CD14-positive monocyte (primary cell): ENCODE results near the gene TBC1D9B. TPM values are rescaled to one million over a fixed set of nuclear protein-coding genes. Genes with fewer than 3 reads are reported as not detected.

ENCODE experiments used
- DNase-seq, 3 donors: peaks; one replicate each; pipeline ENCODE4 v3.0.0-alpha.2; 2011 to 2022
- H2AFZ ChIP-seq: 2 replicates; pipeline ENCODE4 v1.6.0; 2012; ENCODE audit warnings: mild to moderate bottlenecking, low read depth, low read length, inconsistent platforms; ENCODE audit not compliant: insufficient read depth, poor library complexity, severe bottlenecking
- H3K27ac ChIP-seq, 2 donors: 1 replicate in 1 of 2; 2 replicates in 1 of 2; pipeline ENCODE4 v1.5.1; 2012 to 2013; ENCODE audit warnings: low read length in 2 of 2, control low read depth in 1 of 2, inconsistent platforms in 1 of 2, low read depth in 1 of 2, mild to moderate bottlenecking in 1 of 2
- H3K27me3 ChIP-seq, 2 donors: one replicate each; pipeline versions ENCODE4 v1.6.0 to v1.6.1; 2011 to 2013; ENCODE audit warnings: low read length in 2 of 2; ENCODE audit not compliant: control insufficient read depth in 2 of 2, insufficient read depth in 2 of 2
- H3K36me3 ChIP-seq, 2 donors: replicated peaks in 1 of 2; 1 replicate in 1 of 2; 2 replicates in 1 of 2; pipeline versions ENCODE4 v1.5.1 to v1.6.1; 2012 to 2013; ENCODE audit warnings: low read length in 2 of 2, control low read depth in 1 of 2, inconsistent platforms in 1 of 2, mild to moderate bottlenecking in 1 of 2; ENCODE audit not compliant: insufficient read depth in 2 of 2, control insufficient read depth in 1 of 2
- H3K4me1 ChIP-seq, 2 donors: 1 replicate in 1 of 2; 2 replicates in 1 of 2; pipeline versions ENCODE4 v1.5.1 to v1.6.1; 2012 to 2013; ENCODE audit warnings: low read length in 2 of 2, control low read depth in 1 of 2, inconsistent platforms in 1 of 2, mild to moderate bottlenecking in 1 of 2, moderate library complexity in 1 of 2; ENCODE audit not compliant: insufficient read depth in 2 of 2, control insufficient read depth in 1 of 2
- H3K4me2 ChIP-seq: replicated peaks from 2 replicates; pipeline ENCODE3; 2012; ENCODE audit warnings: low read length, moderate library complexity, mild to moderate bottlenecking; ENCODE audit not compliant: poor library complexity, severe bottlenecking; ENCODE audit errors: extremely low read depth
- H3K4me3 ChIP-seq, 3 experiments: fragments of 200-600 bp in 1 of 3; sonication (generic) in 1 of 3; replicated peaks in 1 of 3; 1 replicate in 2 of 3; 2 replicates in 1 of 3; pipeline ENCODE4 v1.5.1; 2011 to 2013; ENCODE audit warnings: low read length in 3 of 3, mild to moderate bottlenecking in 3 of 3, control low read depth in 2 of 3, low read depth in 2 of 3, inconsistent platforms in 1 of 3, moderate library complexity in 1 of 3
- H3K79me2 ChIP-seq: 2 replicates; pipeline ENCODE4 v1.6.0; 2012; ENCODE audit warnings: mild to moderate bottlenecking, control low read depth, inconsistent platforms, low read length, moderate library complexity; ENCODE audit not compliant: insufficient read depth
- H3K9ac ChIP-seq: 2 replicates; pipeline ENCODE4 v1.6.0; 2017; ENCODE audit warnings: low read length, mild to moderate bottlenecking; ENCODE audit not compliant: insufficient read depth, poor library complexity, severe bottlenecking
- H3K9me3 ChIP-seq, 2 donors: replicated peaks in 1 of 2; 1 replicate in 1 of 2; 2 replicates in 1 of 2; pipeline versions ENCODE4 v1.5.1 to v1.6.1; 2012 to 2013; ENCODE audit warnings: low read length in 2 of 2, control low read depth in 1 of 2; ENCODE audit not compliant: control insufficient read depth in 1 of 2, insufficient read depth in 1 of 2
- H4K20me1 ChIP-seq: 2 replicates; pipeline ENCODE4 v1.6.0; 2012; ENCODE audit warnings: mild to moderate bottlenecking, low read length, control low read depth, moderate library complexity; ENCODE audit not compliant: insufficient read depth
- H3K27ac Mint-ChIP-seq, 7 donors: one replicate each; pipeline ENCODE4 v1.8.0; 2020; ENCODE audit warnings: mild to moderate bottlenecking in 7 of 7, mixed read lengths in 7 of 7, moderate library complexity in 6 of 7, inconsistent platforms in 2 of 7
- H3K27me3 Mint-ChIP-seq, 3 donors: one replicate each; pipeline ENCODE4 v1.8.0; 2021 to 2022; ENCODE audit warnings: low read depth in 3 of 3, mild to moderate bottlenecking in 3 of 3, mixed read lengths in 3 of 3, moderate library complexity in 3 of 3, inconsistent platforms in 1 of 3
- H3K36me3 Mint-ChIP-seq, 2 donors: one replicate each; pipeline ENCODE4 v1.8.0; 2020; ENCODE audit warnings: mixed read lengths in 2 of 2, inconsistent platforms in 1 of 2, mild to moderate bottlenecking in 1 of 2
- H3K4me1 Mint-ChIP-seq: one replicate; pipeline ENCODE4 v1.8.0; 2020; ENCODE audit warnings: mild to moderate bottlenecking, mixed read lengths
- H3K4me3 Mint-ChIP-seq, 2 donors: one replicate each; pipeline ENCODE4 v1.8.0; 2020; ENCODE audit warnings: mild to moderate bottlenecking in 2 of 2, mixed read lengths in 2 of 2, moderate library complexity in 1 of 2
- H3K9me3 Mint-ChIP-seq, 7 donors: one replicate each; pipeline ENCODE4 v1.8.0; 2020 to 2022; ENCODE audit warnings: mixed read lengths in 7 of 7, mild to moderate bottlenecking in 6 of 7, moderate library complexity in 6 of 7, inconsistent platforms in 2 of 7
- CTCF ChIP-seq: fragments of 200-600 bp; IDR thresholded peaks from one replicate; pipeline ENCODE4 v1.8.0; 2022; ENCODE audit warnings: antibody characterized with exemption, mild to moderate bottlenecking
- WGBS: methylation state at CpG from one replicate; pipeline ENCODE4 v1.1.5; 2013; ENCODE audit warnings: missing lambda C conversion rate; ENCODE audit not compliant: insufficient coverage; 5-methylcytosine and 5-hydroxymethylcytosine counted together
- intact Hi-C, 2 donors: fragments of 100-400 bp; cut with micrococcal nuclease; formaldehyde crosslinking; loops; one replicate each; pipeline versions ENCODE4 v1.15.0 to v1.15.1; 2023
- polyA plus RNA-seq, 3 donors: library from polyadenylated mRNA; depleted of rRNA in 1 of 3; unstranded in 2 of 3; stranded (reverse) in 1 of 3; fragments of 300-500 nt in 2 of 3; fragments of >200 nt in 1 of 3; fragmentation: Illumina TruSeq in 2 of 3; gene quantifications; 1 replicate in 2 of 3; 2 replicates in 1 of 3; pipeline ENCODE4 v1.2.3, GENCODE V29; 2012 to 2021

Gene TBC1D9B
- polyA plus RNA-seq, 3 donors, result 13.4 to 116 (median 26.3) TPM

GRCh38 chr5:179823937-179824744, 83.6 kb downstream of the TBC1D9B start:
- no peaks in the 10 kb centered on the region for H3K9me3 ChIP-seq
- no peak for DNase-seq
- peaks cover 0 to 2% (median 0%) of the 10 kb centered on the region in 7 donors for H3K9me3 Mint-ChIP-seq
- peaks cover 44 to 59% of the 10 kb centered on the region in 2 donors for H3K4me1 ChIP-seq
- no peak overlapping the region for H3K9ac ChIP-seq
- H3K36me3 Mint-ChIP-seq, result peaks cover 66 to 70% of the 10 kb centered on the region in 2 donors
- peaks cover 61 to 66% of the 10 kb centered on the region in 2 donors for H3K36me3 ChIP-seq
- WGBS, result 95% methylated on average over 21 of the region's 22 CpGs
- peaks cover 84% of the 10 kb centered on the region for H4K20me1 ChIP-seq
- H3K4me2 ChIP-seq, result no peak overlapping the region
- no peak for TF ChIP-seq CTCF
- H3K79me2 ChIP-seq, result peaks cover 66% of the 10 kb centered on the region
- H3K4me1 Mint-ChIP-seq, result peaks cover 60% of the 10 kb centered on the region
- peaks cover 0 to 1% (median 0%) of the 10 kb centered on the region in 3 donors for H3K27me3 Mint-ChIP-seq
- intact Hi-C loops, result loop anchor here in 1 of 2 donors (10.0 kb wide), 2 partner anchors 151 to 199 kb away; partner anchors contain the start of gene HNRNPH1
- no peak overlapping the region for H3K4me3 Mint-ChIP-seq
- peak overlapping the region in 3 of 7 donors; percentile 20 to 70 (median 62) for H3K27ac Mint-ChIP-seq
- no peak overlapping the region for H3K27ac ChIP-seq
- no peaks in the 10 kb centered on the region for H3K27me3 ChIP-seq
- no peak overlapping the region for H2AFZ ChIP-seq
- no peak overlapping the region for H3K4me3 ChIP-seq

GRCh38 chr5:179822444-179822990, 85.2 kb downstream of the TBC1D9B start:
- peak overlapping the region; percentile 93 to 94 for H3K4me3 Mint-ChIP-seq
- Histone ChIP-seq H3K4me2 (peak overlapping the region; percentile 96), H3K9ac (no peak overlapping the region), H3K4me1 (peaks cover 52 to 68% of the 10 kb centered on the region in 2 donors), H3K27ac (peak overlapping the region in 1 of 2 donors; percentile 98), H3K79me2 (peaks cover 59% of the 10 kb centered on the region), H3K9me3 (no peaks in the 10 kb centered on the region), H3K4me3 (peak overlapping the region in 1 of 3 experiments; percentile 99), H3K36me3 (peaks cover 47 to 50% of the 10 kb centered on the region in 2 donors), H2AFZ (no peak overlapping the region), H4K20me1 (peaks cover 68% of the 10 kb centered on the region), H3K27me3 (no peaks in the 10 kb centered on the region)
- WGBS, result 94% methylated on average over 7 of the region's 8 CpGs
- H3K27me3 Mint-ChIP-seq, result peaks cover 5 to 7% (median 6%) of the 10 kb centered on the region in 3 donors
- peak overlapping the region; percentile 66 to 99 (median 98) for H3K27ac Mint-ChIP-seq
- H3K36me3 Mint-ChIP-seq, result peaks cover 51 to 58% of the 10 kb centered on the region in 2 donors
- peaks cover 68% of the 10 kb centered on the region for H3K4me1 Mint-ChIP-seq
- peak in 1 of 3 donors; percentile 1 for DNase-seq
- H3K9me3 Mint-ChIP-seq, result peaks cover 0 to 3% (median 0%) of the 10 kb centered on the region in 7 donors
- no peak for TF ChIP-seq CTCF
- intact Hi-C loops, result loop anchor here in 1 of 2 donors (10.0 kb wide), 2 partner anchors 152 to 198 kb away; partner anchors contain the start of gene HNRNPH1
